SK-N-SH (cell line): Measurements from ENCODE around the gene CKAP4.

Experiments used
- CTCF ChIP-seq: fragments of 200-600 bp; sonication (generic); IDR thresholded peaks from 2 replicates; pipeline ENCODE4 v1.6.1; 2017; ENCODE audit warnings: antibody characterized with exemption, mild to moderate bottlenecking, moderate library complexity
- EZH2phosphoT487 ChIP-seq: fragments of 200-600 bp; sonication (generic); IDR thresholded peaks from 2 replicates; pipeline ENCODE4 v1.6.1; 2017; ENCODE audit warnings: low read depth, mixed run types, mild to moderate bottlenecking, antibody characterized with exemption, moderate library complexity, borderline replicate concordance
- JUND ChIP-seq: IDR thresholded peaks from 2 replicates; pipeline ENCODE4 v1.4.0; 2012
- NRF1 ChIP-seq: IDR thresholded peaks from 2 replicates; pipeline ENCODE4 v1.6.1; 2012; ENCODE audit warnings: low read depth, mild to moderate bottlenecking, low read length
- RAD21 ChIP-seq: IDR thresholded peaks from 2 replicates; pipeline ENCODE4 v1.6.1; 2012; ENCODE audit warnings: mild to moderate bottlenecking, low read length
- REST ChIP-seq: IDR thresholded peaks from 2 replicates; pipeline ENCODE4 v1.6.1; 2012; ENCODE audit warnings: mild to moderate bottlenecking, low read depth, low read length, moderate library complexity
- SMC3 ChIP-seq: IDR thresholded peaks from 2 replicates; pipeline ENCODE4 v1.6.1; 2012; ENCODE audit warnings: low read depth, low read length, improper control_type of control experiment
- TF ChIP-seq, protein P1 (sequence below): IDR thresholded peaks from 2 replicates; pipeline ENCODE4 v1.4.0; 2012; ENCODE audit warnings: low read depth, borderline replicate concordance

DNA sequence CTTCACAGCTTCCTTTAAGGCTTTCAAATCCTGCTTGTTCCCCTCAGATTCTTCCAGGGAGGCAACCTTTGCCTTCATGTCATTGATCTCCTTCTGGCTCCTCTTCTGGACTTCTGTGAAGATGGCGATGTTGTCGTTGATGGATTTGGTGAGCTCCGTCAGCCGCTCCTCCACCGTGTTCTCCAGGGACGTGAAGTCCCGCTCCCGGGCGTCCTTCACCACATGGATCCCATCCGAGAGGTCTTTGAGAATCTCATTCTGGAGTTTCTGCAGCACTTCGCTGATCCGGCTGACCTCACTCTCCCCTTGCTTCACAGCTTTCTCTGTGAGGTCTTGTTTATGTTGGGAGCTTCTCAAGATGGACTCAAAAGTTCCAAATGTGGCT is 7.9 kb downstream of the CKAP4 start:
- no peak for TF ChIP-seq CTCF
- TF ChIP-seq REST, result no peak
- TF ChIP-seq SMC3, result no peak
- TF ChIP-seq RAD21, result no peak
- no peak for TF ChIP-seq NRF1
- no peak for TF ChIP-seq JUND
- TF ChIP-seq, protein P1, sequence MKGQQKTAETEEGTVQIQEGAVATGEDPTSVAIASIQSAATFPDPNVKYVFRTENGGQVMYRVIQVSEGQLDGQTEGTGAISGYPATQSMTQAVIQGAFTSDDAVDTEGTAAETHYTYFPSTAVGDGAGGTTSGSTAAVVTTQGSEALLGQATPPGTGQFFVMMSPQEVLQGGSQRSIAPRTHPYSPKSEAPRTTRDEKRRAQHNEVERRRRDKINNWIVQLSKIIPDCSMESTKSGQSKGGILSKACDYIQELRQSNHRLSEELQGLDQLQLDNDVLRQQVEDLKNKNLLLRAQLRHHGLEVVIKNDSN, result no peak
- TF ChIP-seq EZH2phosphoT487, result no peak
